ENCODE measurements around the gene PRAC1.

DNA sequence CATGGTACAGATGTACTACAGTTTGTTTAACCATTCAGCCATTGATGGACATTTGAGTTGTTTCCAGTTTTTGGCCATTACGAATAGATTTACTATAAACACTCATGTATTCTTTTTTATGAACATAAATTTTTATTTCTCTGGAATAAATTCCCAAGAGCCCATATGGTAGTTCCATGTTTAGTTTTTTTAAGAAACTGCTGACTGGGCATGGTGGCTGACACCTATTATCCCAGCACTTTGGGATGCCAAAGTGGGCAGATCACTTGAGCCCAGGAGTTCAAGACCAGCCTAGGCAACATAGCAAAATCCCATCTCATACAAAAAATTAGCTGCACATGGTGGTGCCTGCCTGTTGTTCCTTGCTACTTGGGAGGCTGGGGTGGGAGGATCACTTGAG, 30.3 kb downstream of the PRAC1 start:
- TF ChIP-seq, protein P1, sequence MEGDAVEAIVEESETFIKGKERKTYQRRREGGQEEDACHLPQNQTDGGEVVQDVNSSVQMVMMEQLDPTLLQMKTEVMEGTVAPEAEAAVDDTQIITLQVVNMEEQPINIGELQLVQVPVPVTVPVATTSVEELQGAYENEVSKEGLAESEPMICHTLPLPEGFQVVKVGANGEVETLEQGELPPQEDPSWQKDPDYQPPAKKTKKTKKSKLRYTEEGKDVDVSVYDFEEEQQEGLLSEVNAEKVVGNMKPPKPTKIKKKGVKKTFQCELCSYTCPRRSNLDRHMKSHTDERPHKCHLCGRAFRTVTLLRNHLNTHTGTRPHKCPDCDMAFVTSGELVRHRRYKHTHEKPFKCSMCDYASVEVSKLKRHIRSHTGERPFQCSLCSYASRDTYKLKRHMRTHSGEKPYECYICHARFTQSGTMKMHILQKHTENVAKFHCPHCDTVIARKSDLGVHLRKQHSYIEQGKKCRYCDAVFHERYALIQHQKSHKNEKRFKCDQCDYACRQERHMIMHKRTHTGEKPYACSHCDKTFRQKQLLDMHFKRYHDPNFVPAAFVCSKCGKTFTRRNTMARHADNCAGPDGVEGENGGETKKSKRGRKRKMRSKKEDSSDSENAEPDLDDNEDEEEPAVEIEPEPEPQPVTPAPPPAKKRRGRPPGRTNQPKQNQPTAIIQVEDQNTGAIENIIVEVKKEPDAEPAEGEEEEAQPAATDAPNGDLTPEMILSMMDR (conservative IDR thresholded peaks at IDR 0.05 in 1 of 2, IDR thresholded peaks at IDR 0.05 in 1 of 2; ENCODE audit: extremely low read depth in 1 of 2, insufficient read depth in 1 of 2, low read depth in 1 of 2, low read length in 2 of 2): no peak
- no peak for TF ChIP-seq EZH2 (IDR thresholded peaks at IDR 0.05; ENCODE audit: borderline replicate concordance, low read length)
